Endothelial cell of umbilical vein (primary cell): ENCODE measurements around the gene UCP3.

ENCODE experiments used
- EZH2 ChIP-seq: IDR thresholded peaks from 2 replicates; pipeline ENCODE4 v1.6.1; 2012; ENCODE audit warnings: borderline replicate concordance, low read depth, mild to moderate bottlenecking, moderate library complexity, low read length, inconsistent platforms; ENCODE audit not compliant: severe bottlenecking
- MYC ChIP-seq: IDR thresholded peaks from one replicate; pipeline ENCODE4 v1.6.1; 2011; ENCODE audit warnings: mild to moderate bottlenecking, low read depth, low read length
- POLR2A ChIP-seq: IDR thresholded peaks from 2 replicates; pipeline ENCODE4 v1.6.1; 2012; ENCODE audit warnings: low read depth, mild to moderate bottlenecking, control low read depth, low read length
- POLR2AphosphoS5 ChIP-seq: IDR thresholded peaks from 2 replicates; pipeline ENCODE4 v1.6.1; 2012; ENCODE audit warnings: low read depth, mild to moderate bottlenecking, control low read depth, low read length, moderate library complexity; ENCODE audit not compliant: insufficient read depth
- TF ChIP-seq, protein P1 (sequence below), 2 donors: IDR thresholded peaks; 1 replicate in 1 of 2; 2 replicates in 1 of 2; pipeline ENCODE4 v1.5.1; 2011; ENCODE audit warnings: low read length in 2 of 2, mild to moderate bottlenecking in 2 of 2, moderate library complexity in 2 of 2, control low read depth in 1 of 2, inconsistent platforms in 1 of 2, low read depth in 1 of 2; ENCODE audit not compliant: insufficient read depth in 1 of 2; ENCODE audit errors: extremely low read depth in 1 of 2
- TF ChIP-seq, protein P2 (sequence below): IDR thresholded peaks from 2 replicates; pipeline ENCODE4 v1.6.1; 2011; ENCODE audit not compliant: insufficient read depth, insufficient read length

DNA sequence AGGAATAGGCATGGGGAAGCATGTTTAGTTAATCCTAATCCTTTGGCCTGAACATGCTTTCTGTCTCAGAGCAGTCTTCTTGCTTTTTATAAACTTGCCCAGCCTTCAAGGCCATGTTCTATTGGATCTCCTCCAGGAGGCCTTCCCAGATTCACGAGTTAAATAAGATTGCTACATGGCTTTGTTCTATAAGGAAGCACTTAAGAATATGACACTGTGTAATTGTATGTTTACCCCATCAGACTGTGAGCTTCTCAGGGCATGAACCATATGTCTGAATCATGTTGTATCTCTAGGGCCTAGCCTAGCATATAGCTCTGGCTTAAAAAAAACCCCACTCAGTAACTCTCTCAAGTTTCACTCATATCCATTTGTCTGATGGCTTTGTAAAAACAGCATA lies 26.4 kb upstream of the UCP3 start:
- TF ChIP-seq EZH2 (no peak), POLR2A (no peak), MYC (no peak), POLR2AphosphoS5 (no peak)
- TF ChIP-seq, protein P1, sequence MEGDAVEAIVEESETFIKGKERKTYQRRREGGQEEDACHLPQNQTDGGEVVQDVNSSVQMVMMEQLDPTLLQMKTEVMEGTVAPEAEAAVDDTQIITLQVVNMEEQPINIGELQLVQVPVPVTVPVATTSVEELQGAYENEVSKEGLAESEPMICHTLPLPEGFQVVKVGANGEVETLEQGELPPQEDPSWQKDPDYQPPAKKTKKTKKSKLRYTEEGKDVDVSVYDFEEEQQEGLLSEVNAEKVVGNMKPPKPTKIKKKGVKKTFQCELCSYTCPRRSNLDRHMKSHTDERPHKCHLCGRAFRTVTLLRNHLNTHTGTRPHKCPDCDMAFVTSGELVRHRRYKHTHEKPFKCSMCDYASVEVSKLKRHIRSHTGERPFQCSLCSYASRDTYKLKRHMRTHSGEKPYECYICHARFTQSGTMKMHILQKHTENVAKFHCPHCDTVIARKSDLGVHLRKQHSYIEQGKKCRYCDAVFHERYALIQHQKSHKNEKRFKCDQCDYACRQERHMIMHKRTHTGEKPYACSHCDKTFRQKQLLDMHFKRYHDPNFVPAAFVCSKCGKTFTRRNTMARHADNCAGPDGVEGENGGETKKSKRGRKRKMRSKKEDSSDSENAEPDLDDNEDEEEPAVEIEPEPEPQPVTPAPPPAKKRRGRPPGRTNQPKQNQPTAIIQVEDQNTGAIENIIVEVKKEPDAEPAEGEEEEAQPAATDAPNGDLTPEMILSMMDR (IDR thresholded peaks at IDR 0.05; ENCODE audit: extremely low read depth in 1 of 2, insufficient read depth in 1 of 2, low read depth in 1 of 2, low read length in 2 of 2): no peak
- TF ChIP-seq, protein P2, sequence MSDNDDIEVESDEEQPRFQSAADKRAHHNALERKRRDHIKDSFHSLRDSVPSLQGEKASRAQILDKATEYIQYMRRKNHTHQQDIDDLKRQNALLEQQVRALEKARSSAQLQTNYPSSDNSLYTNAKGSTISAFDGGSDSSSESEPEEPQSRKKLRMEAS: no peak
